ENCODE results near the gene PDE10A.
"Not testable (repeated sequence)": the region's sequence is repeated elsewhere in the genome, so short reads cannot be mapped to it uniquely, and the experiment has no call there.

The PDE10A gene

GRCh38 chr6:165624871-165625639 is 38.0 kb downstream of the PDE10A start:
- DNase-seq (ENCODE audit: low read depth), result no peak

DNA sequence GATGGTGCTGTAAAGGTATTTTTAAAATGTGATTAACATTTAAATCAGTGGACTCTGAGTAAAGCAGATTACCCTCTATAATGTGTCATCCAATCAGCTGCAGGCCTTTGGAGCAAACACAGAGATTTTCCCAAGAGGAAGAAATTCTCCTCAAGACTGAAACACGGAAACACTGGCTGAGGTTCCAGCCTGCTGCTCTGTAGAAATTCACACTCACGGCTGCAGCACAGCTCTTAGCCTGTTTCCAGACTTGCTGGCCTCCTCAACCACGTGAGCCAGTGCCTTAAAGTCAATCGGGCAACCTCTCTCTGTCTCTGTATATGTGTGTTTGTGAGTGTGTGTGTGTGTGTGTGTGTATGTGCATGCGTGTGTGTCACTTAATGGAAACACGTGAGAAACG is 41.1 kb downstream of the PDE10A start:
- DNase-seq (ENCODE audit: low read depth), result no peak

DNA sequence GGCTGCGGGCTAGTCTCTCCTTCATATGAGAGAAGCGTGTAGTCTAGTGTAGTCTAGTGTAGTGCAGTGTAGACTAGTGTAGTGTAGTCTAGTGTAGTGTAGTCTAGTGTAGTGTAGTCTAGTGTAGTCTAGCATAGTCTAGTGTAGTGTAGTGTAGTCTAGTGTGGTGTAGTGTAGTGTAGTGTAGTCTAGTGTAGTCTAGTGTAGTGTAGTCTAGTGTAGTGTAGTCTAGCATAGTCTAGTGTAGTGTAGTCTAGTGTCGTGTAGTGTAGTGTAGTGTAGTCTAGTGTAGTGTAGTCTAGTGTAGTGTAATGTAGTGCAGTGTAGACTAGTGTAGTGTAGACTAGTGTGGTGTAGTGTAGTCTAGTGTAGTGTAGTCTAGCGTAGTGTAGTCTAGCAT is 44.1 kb downstream of the PDE10A start:
- not testable (repeated sequence) for DNase-seq (ENCODE audit: low read depth)

- DNase-seq (ENCODE audit: low read depth), result no peak
These were observed 44.8 kb downstream of the PDE10A start for GRCh38 chr6:165618241-165618640.

- DNase-seq (ENCODE audit: low read depth), result no peak
These were observed 45.5 kb downstream of the PDE10A start for GRCh38 chr6:165617528-165617927.

DNA sequence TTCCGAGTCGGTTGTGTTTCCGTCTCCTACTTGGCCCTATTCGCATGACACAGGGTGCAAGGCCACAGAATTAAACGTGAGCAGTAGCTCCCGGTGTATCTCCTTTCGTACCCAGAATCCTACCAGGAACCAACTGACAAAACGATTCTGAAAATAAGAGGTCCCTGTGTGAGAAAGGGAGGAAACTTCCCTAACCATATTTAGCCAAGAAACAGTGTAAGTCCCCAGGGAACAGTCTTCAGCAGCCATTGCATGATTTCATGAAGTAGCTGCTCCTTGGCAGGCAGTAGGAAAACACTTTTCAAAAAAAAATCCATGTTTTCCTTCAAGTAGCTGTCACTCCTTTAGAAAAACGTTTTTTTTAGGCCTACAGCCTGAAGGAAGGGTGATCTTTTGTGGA is 46.9 kb downstream of the PDE10A start:
- DNase-seq (ENCODE audit: low read depth), result no peak

DNA sequence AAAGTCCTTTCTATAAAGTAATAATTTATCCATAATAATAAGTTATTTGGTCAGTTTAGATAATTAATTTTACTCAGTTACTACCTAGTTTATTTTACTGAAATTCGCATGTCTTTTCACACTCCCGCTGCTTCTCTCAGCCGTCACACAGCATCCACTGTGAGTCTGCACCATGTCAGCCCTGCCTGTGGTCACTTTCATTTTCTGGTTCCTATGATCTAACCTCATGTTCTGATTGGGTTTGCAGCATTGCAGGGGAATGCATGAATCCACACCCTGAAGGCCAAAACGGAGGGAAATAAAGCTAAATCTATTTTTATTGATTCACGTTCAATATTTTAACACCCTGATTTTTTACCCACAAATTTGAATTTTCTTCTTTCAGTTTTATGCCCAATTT is 47.4 kb downstream of the PDE10A start:
- DNase-seq (ENCODE audit: low read depth), result no peak

- DNase-seq (ENCODE audit: low read depth), result no peak
These were observed 51.7 kb downstream of the PDE10A start for GRCh38 chr6:165611294-165611693.

GRCh38 chr6:165608577-165608976 is 54.5 kb downstream of the PDE10A start:
- DNase-seq (ENCODE audit: low read depth), result not testable (repeated sequence)

- no peak for DNase-seq (ENCODE audit: low read depth)
These were observed 56.4 kb downstream of the PDE10A start for GRCh38 chr6:165606740-165607008.

GRCh38 chr6:165605901-165606739 is 56.9 kb downstream of the PDE10A start:
- no peak for DNase-seq (ENCODE audit: low read depth)

GRCh38 chr6:165605182-165605875 is 57.7 kb downstream of the PDE10A start:
- DNase-seq (ENCODE audit: low read depth), result no peak

- no peak for DNase-seq (ENCODE audit: low read depth)
These were observed 60.8 kb downstream of the PDE10A start for GRCh38 chr6:165602291-165602690.

DNA sequence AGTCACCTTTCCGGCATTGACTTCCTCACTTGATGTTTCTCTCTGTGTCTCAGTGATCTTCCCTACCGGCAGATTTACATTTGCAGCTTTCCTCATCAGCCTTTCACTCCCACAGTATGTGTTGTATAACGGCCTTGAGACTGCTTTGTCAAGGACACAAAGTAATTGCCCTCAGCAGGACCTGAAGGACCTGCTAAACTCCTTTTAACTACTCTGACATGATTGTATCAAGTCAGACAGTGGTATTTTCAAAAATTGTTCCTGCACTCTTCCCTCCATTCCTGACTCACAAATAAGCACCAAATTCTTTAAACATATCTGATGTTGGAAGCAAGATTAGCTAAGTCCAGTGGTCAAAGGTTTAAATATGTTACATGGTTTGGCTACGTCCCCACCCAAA is 62.4 kb downstream of the PDE10A start:
- DNase-seq (ENCODE audit: low read depth), result no peak

GRCh38 chr6:165599596-165600487 is 63.2 kb downstream of the PDE10A start:
- DNase-seq (ENCODE audit: low read depth), result no peak

GRCh38 chr6:165599121-165599520 is 63.9 kb downstream of the PDE10A start:
- DNase-seq (ENCODE audit: low read depth), result no peak

DNA sequence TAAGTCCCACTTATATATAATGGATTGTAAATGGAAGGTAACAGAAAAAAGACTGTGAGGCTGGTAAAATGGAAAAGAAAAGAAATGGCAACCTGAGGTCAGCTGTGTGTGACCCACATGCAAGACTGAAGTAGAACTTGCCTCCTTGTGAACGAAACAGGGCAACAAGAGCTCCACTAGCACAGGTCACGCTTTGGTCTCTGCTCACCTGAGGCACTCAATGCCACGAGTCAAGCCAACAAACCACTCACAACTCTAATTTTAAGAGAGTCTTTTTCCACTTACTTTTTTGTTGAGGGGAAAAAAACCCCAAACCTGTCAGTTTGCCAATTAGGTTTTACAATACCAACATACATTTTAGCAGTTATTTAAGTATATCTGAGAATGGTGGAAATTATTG is 65.2 kb downstream of the PDE10A start:
- DNase-seq (ENCODE audit: low read depth), result no peak

- DNase-seq (ENCODE audit: low read depth), result no peak
These were observed 68.3 kb downstream of the PDE10A start for GRCh38 chr6:165594584-165595333.

GRCh38 chr6:165592947-165593346 is 70.1 kb downstream of the PDE10A start:
- DNase-seq (ENCODE audit: low read depth), result not testable (repeated sequence)

GRCh38 chr6:165588515-165588914 is 74.5 kb downstream of the PDE10A start:
- DNase-seq (ENCODE audit: low read depth), result no peak

GRCh38 chr6:165587206-165587605 is 75.8 kb downstream of the PDE10A start:
- no peak for DNase-seq (ENCODE audit: low read depth)
